HAP-1 (cell line): ENCODE results near the gene PLCD3.

Experiments
- DNase-seq, 2 experiments: peaks; one replicate each; pipeline ENCODE4 v3.0.0-alpha.2; 2016 to 2020; ENCODE audit warnings: low spot score in 2 of 2
- H3K27me3 ChIP-seq: fragments of 250-450 bp; sonication (Bioruptor Pico); 2 replicates; pipeline ENCODE4 v1.5.1; 2020; ENCODE audit warnings: low read depth, mild to moderate bottlenecking, moderate library complexity
- H3K36me3 ChIP-seq: fragments of 250-450 bp; sonication (Bioruptor Pico); replicated peaks from 2 replicates; pipeline ENCODE4 v1.5.1; 2020; ENCODE audit warnings: mild to moderate bottlenecking
- H3K4me1 ChIP-seq: fragments of 250-450 bp; sonication (Bioruptor Pico); 2 replicates; pipeline ENCODE4 v1.5.1; 2020; ENCODE audit warnings: mild to moderate bottlenecking
- H3K4me3 ChIP-seq: fragments of 250-450 bp; sonication (Bioruptor Pico); 2 replicates; pipeline ENCODE4 v1.5.1; 2020; ENCODE audit warnings: mild to moderate bottlenecking, moderate library complexity
- H3K9me3 ChIP-seq: fragments of 250-450 bp; sonication (Bioruptor Pico); 2 replicates; pipeline ENCODE4 v1.5.1; 2020; ENCODE audit warnings: mild to moderate bottlenecking, moderate library complexity
- in situ Hi-C: fragments of 300-500 bp; cut with MboI; formaldehyde crosslinking; loops from 3 replicates; pipeline ENCODE4 v1.14.3; 2020; ENCODE audit warnings: low sequenced_read_pairs, inconsistent platforms, mixed read lengths

PLCD3 gene

DNA sequence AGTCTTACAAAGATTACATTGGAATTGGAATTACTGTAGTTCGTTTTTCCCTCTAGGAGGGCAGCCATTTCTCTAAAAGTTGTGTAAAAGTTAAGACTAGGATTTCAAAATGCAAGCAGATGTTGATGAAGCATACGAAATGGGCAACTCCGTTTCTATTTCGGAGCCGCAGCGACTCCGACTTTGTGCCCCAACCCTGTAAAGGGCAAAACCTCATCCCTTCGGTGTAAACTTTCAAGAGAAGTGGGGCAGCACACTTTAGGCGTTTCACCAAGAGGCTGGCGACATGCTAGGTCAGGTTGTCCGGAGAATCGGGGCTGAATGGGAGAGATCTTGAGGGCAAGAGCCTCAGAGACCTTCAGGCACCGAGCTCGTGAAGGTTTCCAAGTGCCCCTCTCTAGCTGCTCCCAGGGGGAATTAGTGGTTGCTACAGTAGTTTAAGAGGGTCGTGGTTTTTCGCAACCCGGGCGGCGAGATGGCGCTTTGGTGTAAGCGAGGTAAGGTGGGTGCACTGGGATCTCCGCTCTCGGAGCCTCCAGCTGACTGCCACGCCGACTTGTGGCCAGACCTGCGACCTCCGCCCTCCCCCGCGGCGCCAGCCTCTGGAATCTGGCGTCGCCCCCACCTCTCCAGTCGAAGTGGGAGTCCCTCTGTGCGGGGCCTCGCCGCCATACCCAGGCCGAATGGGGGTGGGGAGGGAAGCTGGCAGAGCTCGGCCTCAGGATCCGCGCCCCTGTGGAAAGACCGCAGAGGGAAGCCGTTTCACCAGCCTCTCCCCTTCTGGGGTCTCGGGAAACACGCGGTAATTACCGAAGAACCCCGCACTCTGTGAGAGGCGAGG is 28.4 kb upstream of the PLCD3 start:
- H3K4me3 ChIP-seq = peak overlapping the region; percentile 99
- peaks cover 14% of the 10 kb centered on the region for H3K36me3 ChIP-seq
- DNase-seq = peak; percentile 40 to 78
- H3K27me3 ChIP-seq = no peaks in the 10 kb centered on the region
- H3K9me3 ChIP-seq = no peaks in the 10 kb centered on the region
- H3K4me1 ChIP-seq = peaks cover 26% of the 10 kb centered on the region
- in situ Hi-C loops = no loop called here

DNA sequence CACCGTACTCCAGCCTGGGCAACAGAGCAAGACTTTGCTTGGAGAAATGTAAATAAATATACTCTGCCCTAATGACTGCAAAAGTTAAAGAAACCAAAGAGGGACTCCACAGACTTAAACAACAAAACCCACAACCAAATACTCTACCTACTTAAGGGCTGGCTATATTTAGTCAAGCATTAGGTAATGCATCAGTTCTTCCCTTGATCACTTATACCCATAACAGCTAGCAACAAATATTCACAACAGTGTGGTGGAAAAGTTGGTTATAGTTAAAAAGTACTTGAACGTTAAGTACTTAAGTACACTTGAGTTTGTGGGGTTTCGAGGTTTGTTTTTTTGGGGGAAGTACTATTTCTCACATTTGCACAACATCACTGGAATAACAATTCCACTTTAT is 23.9 kb upstream of the PLCD3 start:
- Histone ChIP-seq H3K4me1 (peaks cover 27% of the 10 kb centered on the region), H3K27me3 (no peaks in the 10 kb centered on the region), H3K4me3 (no peak overlapping the region), H3K36me3 (peaks cover 14% of the 10 kb centered on the region), H3K9me3 (no peaks in the 10 kb centered on the region)
- in situ Hi-C loops = no loop called here
- no peak for DNase-seq

- in situ Hi-C loops = no loop called here
These were observed 23.2 kb upstream of the PLCD3 start for GRCh38 chr17:45155483-45155882.

DNA sequence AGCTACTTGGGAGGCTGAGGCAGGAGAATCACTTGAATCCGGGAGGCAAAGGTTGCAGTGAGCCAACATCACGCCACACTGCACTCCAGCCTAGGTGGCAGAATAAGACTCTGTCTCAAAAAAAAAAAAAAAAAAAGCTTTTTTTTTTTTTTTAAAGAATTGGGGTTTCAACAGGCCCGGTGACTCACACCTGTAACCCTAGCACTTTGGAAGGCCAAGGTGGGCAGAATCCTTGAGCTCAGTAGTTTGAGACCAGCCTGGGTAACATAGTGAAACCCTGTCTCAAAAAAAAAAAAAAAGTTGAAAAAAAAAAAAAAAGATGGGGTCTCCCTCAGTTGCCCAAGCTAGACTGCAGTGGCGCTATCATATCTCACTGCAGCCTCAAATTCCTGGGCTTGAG is 22.7 kb upstream of the PLCD3 start:
- Histone ChIP-seq H3K36me3 (peaks cover 11% of the 10 kb centered on the region), H3K4me3 (no peak overlapping the region), H3K4me1 (peaks cover 30% of the 10 kb centered on the region), H3K27me3 (no peaks in the 10 kb centered on the region), H3K9me3 (no peaks in the 10 kb centered on the region)
- in situ Hi-C loops = no loop called here
- DNase-seq = no peak

More at GRCh38 chr17:45155483-45155882, 23.2 kb upstream of the PLCD3 start:
- no peak overlapping the region for H3K4me3 ChIP-seq
- peaks cover 11% of the 10 kb centered on the region for H3K36me3 ChIP-seq
- peaks cover 32% of the 10 kb centered on the region for H3K4me1 ChIP-seq
- no peaks in the 10 kb centered on the region for H3K9me3 ChIP-seq
- H3K27me3 ChIP-seq = no peaks in the 10 kb centered on the region
- DNase-seq = no peak

DNA sequence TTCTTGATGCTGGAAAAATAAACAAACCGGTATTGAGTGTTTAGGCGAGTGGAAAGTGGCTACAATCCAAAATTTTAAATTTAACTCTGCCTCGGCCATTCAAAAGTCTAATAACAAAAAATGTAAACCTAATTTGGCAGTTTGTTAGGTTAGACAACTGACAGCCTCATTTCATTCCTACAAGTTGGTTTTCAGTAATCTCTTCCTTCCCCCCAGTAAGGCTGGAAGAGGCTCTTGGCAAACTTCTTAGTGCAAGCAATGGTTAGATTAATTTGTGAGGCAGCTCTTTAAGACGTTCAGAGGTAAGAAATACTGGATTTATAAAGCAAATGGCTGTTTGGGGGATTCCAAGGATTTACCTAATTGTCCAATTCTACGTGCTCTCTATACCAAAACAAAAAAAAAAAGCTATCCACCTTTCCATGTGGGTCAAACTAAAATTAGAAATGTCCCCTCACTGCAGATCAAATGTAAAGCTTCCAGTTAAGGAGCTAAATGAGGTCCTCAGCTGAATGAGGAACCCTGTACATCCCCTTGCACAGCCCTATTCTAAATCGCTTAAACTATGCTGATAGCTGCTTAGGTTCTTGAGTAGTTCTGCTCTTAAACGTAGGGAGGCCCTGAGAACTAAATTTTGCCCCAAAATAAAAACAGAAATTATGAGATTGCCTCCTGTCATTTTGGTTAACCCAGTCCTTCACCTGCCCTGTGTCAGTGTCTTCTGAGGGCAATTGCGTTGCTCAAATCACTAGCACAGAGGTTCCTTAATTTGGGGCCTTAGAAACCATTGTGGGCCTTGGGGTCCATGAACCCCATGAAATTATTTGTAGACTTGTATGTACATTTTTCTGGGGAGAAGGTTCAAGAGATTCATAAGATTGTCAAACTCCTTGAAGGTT is 18.8 kb upstream of the PLCD3 start:
- no peaks in the 10 kb centered on the region for H3K9me3 ChIP-seq
- peak in 1 of 2 experiments; percentile 25 for DNase-seq
- H3K36me3 ChIP-seq = no peaks in the 10 kb centered on the region
- in situ Hi-C loops = no loop called here
- peak overlapping the region; percentile 55 for H3K4me3 ChIP-seq
- H3K27me3 ChIP-seq = no peaks in the 10 kb centered on the region
- H3K4me1 ChIP-seq = peaks cover 12% of the 10 kb centered on the region

DNA sequence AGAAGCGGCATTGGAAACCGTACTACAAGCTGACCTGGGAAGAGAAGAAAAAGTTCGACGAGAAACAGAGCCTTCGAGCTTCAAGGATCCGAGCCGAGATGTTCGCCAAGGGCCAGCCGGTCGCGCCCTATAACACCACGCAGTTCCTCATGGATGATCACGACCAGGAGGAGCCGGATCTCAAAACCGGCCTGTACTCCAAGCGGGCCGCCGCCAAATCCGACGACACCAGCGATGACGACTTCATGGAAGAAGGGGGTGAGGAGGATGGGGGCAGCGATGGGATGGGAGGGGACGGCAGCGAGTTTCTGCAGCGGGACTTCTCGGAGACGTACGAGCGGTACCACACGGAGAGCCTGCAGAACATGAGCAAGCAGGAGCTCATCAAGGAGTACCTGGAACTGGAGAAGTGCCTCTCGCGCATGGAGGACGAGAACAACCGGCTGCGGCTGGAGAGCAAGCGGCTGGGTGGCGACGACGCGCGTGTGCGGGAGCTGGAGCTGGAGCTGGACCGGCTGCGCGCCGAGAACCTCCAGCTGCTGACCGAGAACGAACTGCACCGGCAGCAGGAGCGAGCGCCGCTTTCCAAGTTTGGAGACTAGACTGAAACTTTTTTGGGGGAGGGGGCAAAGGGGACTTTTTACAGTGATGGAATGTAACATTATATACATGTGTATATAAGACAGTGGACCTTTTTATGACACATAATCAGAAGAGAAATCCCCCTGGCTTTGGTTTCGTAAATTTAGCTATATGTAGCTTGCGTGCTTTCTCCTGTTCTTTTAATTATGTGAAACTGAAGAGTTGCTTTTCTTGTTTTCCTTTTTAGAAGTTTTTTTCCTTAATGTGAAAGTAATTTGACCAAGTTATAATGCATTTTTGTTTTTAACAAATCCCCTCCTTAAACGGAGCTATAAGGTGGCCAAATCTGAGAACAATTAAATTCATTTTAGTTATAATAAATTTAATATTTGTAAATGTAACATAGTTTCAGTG is 17.7 kb upstream of the PLCD3 start:
- Histone ChIP-seq H3K4me3 (peak overlapping the region; percentile 55), H3K9me3 (no peaks in the 10 kb centered on the region), H3K4me1 (peaks cover 12% of the 10 kb centered on the region), H3K27me3 (no peaks in the 10 kb centered on the region), H3K36me3 (no peaks in the 10 kb centered on the region)
- in situ Hi-C loops = no loop called here
- peak; percentile 43 to 69 for DNase-seq

DNA sequence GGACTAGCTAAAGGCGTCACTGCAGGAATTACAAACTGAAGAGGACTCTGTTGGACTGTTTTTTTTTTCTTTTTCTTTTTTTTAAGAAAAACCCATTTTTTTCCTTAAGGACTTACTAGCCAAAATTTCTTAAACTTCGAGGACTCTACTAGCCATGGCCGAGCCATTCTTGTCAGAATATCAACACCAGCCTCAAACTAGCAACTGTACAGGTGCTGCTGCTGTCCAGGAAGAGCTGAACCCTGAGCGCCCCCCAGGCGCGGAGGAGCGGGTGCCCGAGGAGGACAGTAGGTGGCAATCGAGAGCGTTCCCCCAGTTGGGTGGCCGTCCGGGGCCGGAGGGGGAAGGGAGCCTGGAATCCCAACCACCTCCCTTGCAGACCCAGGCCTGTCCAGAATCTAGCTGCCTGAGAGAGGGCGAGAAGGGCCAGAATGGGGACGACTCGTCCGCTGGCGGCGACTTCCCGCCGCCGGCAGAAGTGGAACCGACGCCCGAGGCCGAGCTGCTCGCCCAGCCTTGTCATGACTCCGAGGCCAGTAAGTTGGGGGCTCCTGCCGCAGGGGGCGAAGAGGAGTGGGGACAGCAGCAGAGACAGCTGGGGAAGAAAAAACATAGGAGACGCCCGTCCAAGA is 16.8 kb upstream of the PLCD3 start:
- no peaks in the 10 kb centered on the region for H3K9me3 ChIP-seq
- H3K36me3 ChIP-seq = no peaks in the 10 kb centered on the region
- H3K27me3 ChIP-seq = no peaks in the 10 kb centered on the region
- in situ Hi-C loops = no loop called here
- peaks cover 12% of the 10 kb centered on the region for H3K4me1 ChIP-seq
- peak overlapping the region; percentile 55 for H3K4me3 ChIP-seq
- DNase-seq = peak; percentile 90 to 93

GRCh38 chr17:45148183-45149036 is 16.1 kb upstream of the PLCD3 start, which contains the start of gene HEXIM1:
Gene HEXIM1, plus strand, starts transcription at chr17:45148475. Its CDS starts 716 bp downstream, at chr17:45149191.
- in situ Hi-C loops = no loop called here

DNA sequence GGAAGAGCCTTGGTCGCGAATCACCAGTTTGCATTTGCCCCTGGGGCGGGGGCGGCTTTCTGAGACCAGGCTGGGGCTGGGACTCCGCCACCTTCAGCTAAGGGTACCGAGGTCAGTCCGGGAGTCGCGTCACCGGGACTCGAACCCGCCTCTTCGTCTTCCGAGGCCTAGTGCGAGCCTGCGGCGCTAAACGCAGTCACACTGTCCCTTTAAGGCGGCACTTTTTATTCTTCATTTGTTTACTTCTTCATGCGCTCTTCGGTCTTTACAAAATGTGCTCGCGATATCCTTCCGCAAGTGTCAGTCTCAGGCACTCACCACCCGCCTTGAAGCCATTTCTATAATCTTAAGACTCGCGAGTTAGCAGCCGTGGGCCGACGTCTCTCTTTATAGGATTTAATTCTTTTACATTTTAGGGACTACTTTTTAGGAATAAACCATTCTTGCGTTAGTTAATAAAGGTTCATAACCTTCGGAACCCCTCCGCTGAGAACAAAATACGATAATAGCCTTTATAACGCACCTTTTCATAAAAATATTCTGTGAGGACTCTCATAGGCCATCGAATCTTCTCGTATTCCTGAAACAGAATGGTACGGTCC is 15.4 kb upstream of the PLCD3 start:
- Histone ChIP-seq H3K4me3 (peak overlapping the region; percentile 50), H3K9me3 (no peaks in the 10 kb centered on the region), H3K36me3 (no peaks in the 10 kb centered on the region; the same call in 1 of the 2 replicates), H3K27me3 (no peaks in the 10 kb centered on the region), H3K4me1 (peaks cover 12% of the 10 kb centered on the region)
- peak; percentile 87 to 97 for DNase-seq
- in situ Hi-C loops = no loop called here

More at GRCh38 chr17:45148183-45149036, 16.1 kb upstream of the PLCD3 start, which contains the start of gene HEXIM1:
- DNase-seq = peak; percentile 97 to 98
- Histone ChIP-seq H3K9me3 (no peaks in the 10 kb centered on the region), H3K36me3 (no peaks in the 10 kb centered on the region), H3K27me3 (no peaks in the 10 kb centered on the region), H3K4me3 (peak within 1 kb of the TSS; percentile 55), H3K4me1 (peaks cover 12% of the 10 kb centered on the region)

GRCh38 chr17:45146890-45147580 is 14.7 kb upstream of the PLCD3 start:
- H3K9me3 ChIP-seq = no peaks in the 10 kb centered on the region
- peak overlapping the region; percentile 50 for H3K4me3 ChIP-seq
- peaks cover 12% of the 10 kb centered on the region for H3K4me1 ChIP-seq
- in situ Hi-C loops = no loop called here
- no peaks in the 10 kb centered on the region for H3K27me3 ChIP-seq
- H3K36me3 ChIP-seq = no peaks in the 10 kb centered on the region; the same call in 1 of the 2 replicates
- DNase-seq = peak in 1 of 2 experiments; percentile 68

DNA sequence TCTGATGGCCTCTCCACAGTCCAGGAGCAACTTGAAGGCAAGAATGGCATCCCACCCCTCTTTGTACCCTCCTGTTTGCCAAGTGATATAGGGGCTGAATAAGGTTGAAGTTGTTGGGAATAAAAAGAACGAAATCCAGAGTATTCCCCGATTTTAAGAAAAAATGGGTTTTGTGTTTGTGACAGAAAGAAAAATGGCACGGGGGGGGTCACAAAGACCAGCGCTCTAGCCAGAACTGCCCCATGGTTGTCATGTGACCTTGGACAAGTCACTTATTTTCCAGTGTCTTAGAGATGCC is 14.2 kb upstream of the PLCD3 start:
- no peaks in the 10 kb centered on the region for H3K9me3 ChIP-seq
- no peaks in the 10 kb centered on the region; the same call in 1 of the 2 replicates for H3K36me3 ChIP-seq
- peaks cover 8% of the 10 kb centered on the region for H3K4me1 ChIP-seq
- in situ Hi-C loops = no loop called here
- H3K4me3 ChIP-seq = peak overlapping the region; percentile 50
- no peak for DNase-seq
- no peaks in the 10 kb centered on the region for H3K27me3 ChIP-seq
